GM10266 (cell line): ENCODE data around the gene ITGA4.

Experiments used
- DNase-seq: peaks from one replicate; pipeline ENCODE4 v3.0.0; 2012; ENCODE audit errors: extremely low spot score
- TF ChIP-seq, protein P1 (sequence below): IDR thresholded peaks from 2 replicates; pipeline ENCODE4 v1.5.1; 2012; ENCODE audit warnings: mild to moderate bottlenecking, low read depth; ENCODE audit not compliant: control insufficient read depth, insufficient read depth; ENCODE audit errors: missing control alignments

The ITGA4 gene

DNA sequence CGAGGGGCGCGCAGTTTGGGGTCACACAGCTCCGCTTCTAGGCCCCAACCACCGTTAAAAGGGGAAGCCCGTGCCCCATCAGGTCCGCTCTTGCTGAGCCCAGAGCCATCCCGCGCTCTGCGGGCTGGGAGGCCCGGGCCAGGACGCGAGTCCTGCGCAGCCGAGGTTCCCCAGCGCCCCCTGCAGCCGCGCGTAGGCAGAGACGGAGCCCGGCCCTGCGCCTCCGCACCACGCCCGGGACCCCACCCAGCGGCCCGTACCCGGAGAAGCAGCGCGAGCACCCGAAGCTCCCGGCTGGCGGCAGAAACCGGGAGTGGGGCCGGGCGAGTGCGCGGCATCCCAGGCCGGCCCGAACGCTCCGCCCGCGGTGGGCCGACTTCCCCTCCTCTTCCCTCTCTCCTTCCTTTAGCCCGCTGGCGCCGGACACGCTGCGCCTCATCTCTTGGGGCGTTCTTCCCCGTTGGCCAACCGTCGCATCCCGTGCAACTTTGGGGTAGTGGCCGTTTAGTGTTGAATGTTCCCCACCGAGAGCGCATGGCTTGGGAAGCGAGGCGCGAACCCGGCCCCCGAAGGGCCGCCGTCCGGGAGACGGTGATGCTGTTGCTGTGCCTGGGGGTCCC, at the start of gene ITGA4:
TSS of gene ITGA4 (plus strand) at position 266 of the 620 bp plus-strand sequence. CDS start at position 535, 269 bp downstream.
- TF ChIP-seq, protein P1, sequence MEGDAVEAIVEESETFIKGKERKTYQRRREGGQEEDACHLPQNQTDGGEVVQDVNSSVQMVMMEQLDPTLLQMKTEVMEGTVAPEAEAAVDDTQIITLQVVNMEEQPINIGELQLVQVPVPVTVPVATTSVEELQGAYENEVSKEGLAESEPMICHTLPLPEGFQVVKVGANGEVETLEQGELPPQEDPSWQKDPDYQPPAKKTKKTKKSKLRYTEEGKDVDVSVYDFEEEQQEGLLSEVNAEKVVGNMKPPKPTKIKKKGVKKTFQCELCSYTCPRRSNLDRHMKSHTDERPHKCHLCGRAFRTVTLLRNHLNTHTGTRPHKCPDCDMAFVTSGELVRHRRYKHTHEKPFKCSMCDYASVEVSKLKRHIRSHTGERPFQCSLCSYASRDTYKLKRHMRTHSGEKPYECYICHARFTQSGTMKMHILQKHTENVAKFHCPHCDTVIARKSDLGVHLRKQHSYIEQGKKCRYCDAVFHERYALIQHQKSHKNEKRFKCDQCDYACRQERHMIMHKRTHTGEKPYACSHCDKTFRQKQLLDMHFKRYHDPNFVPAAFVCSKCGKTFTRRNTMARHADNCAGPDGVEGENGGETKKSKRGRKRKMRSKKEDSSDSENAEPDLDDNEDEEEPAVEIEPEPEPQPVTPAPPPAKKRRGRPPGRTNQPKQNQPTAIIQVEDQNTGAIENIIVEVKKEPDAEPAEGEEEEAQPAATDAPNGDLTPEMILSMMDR = peak; percentile 97
- DNase-seq = peak; percentile 78

DNA sequence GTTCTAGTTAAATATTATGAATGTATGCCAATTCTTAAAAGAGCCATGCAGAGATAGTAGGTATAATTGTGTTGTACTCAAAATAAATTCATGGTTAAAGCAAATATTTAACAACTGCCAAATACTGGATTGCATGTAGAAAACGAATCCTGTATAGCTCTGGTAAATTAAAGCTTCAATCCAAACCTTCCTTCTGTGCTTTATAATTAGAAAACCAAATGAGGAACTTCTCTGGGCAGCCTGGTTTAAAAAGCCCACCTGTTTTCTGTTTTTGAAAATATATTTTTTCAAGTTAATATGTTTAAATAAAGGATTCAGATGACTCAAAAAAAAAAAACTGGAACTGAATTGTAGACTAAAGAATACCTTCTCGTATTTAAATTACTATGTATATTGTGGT, 48.3 kb upstream of the ITGA4 start:
- DNase-seq = no peak
- TF ChIP-seq, protein P1 = no peak

DNA sequence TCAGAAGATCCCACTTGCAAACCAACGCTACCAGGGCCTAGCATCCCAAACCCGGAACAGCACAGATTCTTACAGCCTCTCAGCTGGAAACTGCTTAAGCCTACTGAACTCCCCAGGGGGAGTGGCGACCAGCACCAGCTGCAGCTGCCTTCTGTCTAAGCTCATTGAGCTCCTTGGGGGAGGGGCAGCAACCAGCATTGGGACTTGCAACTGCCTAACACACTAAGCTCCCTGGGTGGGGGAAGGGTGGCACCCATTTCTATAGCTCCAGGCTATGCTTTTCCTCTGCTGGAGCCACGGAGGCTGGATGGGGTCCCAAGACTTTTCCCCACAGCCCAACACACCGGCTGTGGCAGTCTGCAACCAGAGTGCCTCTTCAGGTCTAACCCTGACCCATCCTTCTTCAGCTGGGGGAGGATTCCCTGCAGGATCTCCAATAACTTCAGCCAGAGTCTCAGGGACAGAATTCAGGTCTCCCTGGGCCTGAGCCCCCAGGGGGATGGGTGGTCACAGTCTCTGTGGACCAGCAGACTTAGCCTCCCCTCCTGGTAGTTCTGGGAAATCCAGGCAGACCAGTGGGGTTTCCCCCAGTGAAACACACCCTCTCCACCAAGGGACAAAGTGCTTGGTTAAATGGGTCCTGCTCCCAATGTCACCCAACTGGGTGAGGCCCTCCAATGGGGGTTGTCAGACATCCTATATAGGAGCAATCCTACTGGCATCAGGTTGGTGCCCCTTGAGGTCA, 45.9 kb upstream of the ITGA4 start:
- DNase-seq = peak; percentile 11
- TF ChIP-seq, protein P1 = no peak

DNA sequence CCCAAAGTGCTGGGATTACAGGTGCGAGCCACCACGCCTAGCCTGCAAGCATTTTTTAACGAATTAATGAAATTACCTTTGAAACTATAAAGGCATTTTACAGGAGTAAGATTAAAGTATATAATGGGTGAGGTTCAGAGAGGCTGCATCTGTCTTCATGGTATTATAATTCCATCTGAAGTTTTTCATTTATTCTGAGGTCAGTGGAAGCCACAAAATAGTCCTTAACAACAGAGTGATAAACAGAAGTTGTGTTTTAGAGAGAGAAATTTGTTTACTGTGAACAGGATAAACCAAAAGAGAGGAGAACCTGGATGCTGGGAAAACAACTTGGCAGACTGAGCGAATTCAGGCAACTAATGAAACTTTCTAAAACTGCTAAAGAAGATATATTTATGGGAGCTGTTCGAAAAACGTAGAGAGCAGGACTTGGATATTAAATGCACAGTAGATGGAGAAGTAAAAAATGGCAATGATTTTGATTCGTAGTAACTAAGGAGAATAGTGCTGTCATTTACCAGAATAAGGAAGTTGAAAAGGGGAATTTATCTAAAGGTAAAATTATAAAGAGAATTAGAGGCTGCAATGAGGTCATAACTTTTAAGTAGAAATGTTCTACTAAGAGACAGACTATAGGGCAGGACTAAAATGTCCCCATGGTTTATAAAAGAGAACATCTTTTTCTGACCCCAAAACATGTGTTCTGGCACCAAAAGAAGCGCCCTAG, 37.9 kb upstream of the ITGA4 start:
- DNase-seq = no peak
- TF ChIP-seq, protein P1 = no peak

DNA sequence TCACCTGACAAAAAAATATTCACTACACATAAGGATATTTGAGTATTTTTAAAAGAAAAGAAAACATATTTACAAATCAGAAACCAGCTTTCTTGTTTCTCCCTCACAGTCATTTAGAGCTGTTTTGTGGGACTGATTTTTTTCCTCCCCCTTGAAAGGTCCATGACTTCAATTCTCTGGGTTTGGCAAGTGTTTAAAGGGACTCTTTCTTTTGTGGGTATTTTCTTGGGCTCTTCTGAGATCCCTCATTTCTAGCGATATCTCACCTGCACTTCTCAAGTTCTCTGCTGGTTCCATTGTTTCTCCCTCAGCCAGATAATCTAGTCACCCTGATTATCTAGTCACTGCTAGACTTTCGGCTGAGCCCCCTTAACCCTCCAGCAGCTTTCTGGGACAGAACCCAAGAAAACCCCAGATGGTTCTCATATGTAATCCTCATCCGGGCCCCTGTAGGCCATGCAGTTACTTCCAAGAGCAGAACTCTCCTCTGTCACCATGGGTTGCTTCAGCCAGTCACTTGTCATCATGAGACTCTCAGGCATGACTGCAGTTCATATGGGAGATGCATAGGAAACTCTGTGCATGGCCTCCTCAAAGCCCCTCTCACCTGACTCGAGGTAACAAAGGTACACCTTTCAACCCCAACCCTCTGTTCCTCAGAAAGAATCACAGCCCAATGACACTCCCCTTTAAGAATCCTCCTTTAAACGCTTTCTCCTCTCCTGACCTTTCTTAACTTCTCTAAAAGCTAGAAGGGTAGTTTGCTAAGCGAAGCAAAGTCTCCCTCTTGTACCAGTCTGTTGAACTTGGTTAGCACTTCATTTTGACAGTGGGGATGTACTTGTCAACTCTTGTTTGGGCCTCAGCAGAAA, 36.7 kb upstream of the ITGA4 start:
- TF ChIP-seq, protein P1 = no peak
- no peak for DNase-seq

DNA sequence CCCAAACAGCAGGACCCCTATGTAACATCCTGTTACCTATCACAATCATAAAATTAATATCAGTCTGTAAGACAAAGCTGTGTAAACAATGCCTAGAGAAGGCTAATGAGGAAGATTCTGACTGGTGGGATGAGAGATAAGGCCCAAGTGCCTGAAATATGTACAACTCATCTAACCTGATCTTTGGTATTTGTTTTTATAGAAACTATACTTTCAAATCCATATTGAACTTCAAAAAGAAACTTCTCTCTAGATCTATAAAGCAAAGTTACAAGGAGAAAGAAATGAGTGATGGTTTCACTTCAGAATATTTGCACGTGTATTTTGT, 36.1 kb upstream of the ITGA4 start:
- DNase-seq = no peak
- TF ChIP-seq, protein P1 = no peak
